AG09319 (cell line): ENCODE data around the gene RYR3.

Source experiments
- DNase-seq: peaks from one replicate; pipeline ENCODE4 v3.0.0-alpha.2; 2010; ENCODE audit warnings: low read depth; ENCODE audit errors: extremely low read depth
- CTCF ChIP-seq: IDR thresholded peaks from 2 replicates; pipeline ENCODE4 v1.5.1; 2011; ENCODE audit warnings: low read depth, mild to moderate bottlenecking, inconsistent platforms, low read length, moderate library complexity

The RYR3 gene

GRCh38 chr15:33320017-33320416 is 9.2 kb downstream of the RYR3 start:
- TF ChIP-seq CTCF = no peak
- DNase-seq = no peak

GRCh38 chr15:33322091-33322490 is 11.3 kb downstream of the RYR3 start:
- TF ChIP-seq CTCF = no peak

DNA sequence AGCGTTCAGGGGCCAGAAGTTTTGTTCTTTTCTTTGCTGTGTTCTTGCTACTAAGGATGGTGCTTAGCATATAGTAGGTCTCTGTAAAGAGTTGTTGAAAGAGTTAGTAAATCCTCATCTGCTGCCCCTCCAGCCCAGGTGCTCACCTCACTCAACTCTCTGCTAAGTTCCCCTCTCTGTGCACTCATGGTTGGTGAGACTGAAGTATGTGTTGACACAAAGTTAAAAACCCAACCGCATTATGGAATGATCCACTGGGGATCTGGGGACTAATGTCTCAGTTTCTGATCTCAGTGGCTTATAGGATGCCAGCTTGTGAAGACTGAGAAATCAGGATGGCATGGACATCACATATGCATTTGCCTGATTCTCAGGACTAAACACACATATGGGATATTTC is 13.8 kb downstream of the RYR3 start:
- no peak for DNase-seq
- no peak for TF ChIP-seq CTCF

More at GRCh38 chr15:33322091-33322490, 11.3 kb downstream of the RYR3 start:
- DNase-seq = no peak

DNA sequence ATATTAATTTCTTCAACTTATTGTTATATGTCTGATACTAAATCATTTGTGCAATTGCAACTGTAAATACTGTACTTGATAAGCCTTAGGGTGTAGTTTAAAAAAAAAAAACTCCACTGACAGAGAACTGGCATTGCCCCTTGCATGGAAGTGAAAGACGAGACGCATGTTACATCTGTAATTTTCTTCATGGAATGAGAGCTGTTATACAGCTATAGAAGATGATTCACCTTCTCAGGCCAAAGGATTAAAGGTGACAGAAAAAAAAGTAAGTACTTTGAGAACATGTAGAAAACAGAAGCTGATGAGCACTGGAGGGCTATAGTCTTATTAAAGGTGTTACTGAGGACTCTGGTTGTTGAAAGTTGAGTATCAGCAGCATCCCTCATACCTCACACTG is 16.1 kb downstream of the RYR3 start:
- no peak for DNase-seq
- TF ChIP-seq CTCF = no peak

- TF ChIP-seq CTCF = no peak
- DNase-seq = no peak
Observed at GRCh38 chr15:33328106-33328505, 17.3 kb downstream of the RYR3 start.

DNA sequence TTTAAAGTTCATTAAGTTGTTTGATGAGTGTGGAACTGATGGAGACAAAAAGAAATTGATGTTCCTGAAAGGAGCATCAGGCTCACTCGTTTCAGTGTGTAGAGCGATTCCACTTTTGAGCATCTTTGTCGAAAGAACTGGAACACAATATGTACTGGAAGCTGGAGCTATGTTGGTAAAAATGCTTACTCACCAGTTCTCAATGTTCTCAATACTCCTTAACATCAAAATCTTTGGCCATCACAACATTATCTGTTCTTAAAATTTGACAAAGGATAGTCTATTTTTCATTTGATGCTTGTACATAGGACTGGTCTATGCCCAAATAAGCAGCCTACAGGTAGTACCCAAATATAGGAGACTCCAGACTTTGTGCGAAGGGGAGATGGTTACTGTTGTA is 18.7 kb downstream of the RYR3 start:
- TF ChIP-seq CTCF = no peak

DNA sequence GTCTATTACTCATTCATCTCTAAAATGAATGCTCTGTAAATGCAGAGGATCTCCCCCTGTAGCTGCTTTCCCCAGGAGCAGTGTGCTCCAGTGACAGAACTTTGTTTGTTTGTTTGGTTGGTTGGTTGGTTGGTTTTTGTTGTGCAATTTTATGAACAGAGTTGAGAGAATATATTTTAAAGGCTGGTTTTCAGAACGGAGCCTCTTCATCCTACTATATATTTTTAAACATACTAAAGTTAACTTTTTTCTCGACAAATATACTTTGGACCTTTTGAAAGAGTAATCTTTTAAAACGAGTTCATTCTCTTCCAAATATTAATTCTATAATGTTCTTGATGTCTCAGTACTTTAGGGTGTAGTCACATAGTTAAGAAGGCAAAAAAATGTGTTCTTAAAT is 20.2 kb downstream of the RYR3 start:
- TF ChIP-seq CTCF = no peak
- DNase-seq = no peak

More for the DNA sequence above, 18.7 kb downstream of the RYR3 start:
- DNase-seq = no peak

GRCh38 chr15:33341953-33342352 is 31.2 kb downstream of the RYR3 start:
- TF ChIP-seq CTCF = no peak
- DNase-seq = no peak
